ENCODE results near the gene MSL3B.

MSL3B gene

GRCh38 chr2:233818639-233819621, 49.3 kb downstream of the MSL3B start:
- DNase-seq (ENCODE audit: low spot score in 2 of 2) = no peak
- H3K27me3 ChIP-seq = no peaks in the 10 kb centered on the region
- no peaks in the 10 kb centered on the region for H3K36me3 ChIP-seq
- no peak for TF ChIP-seq CTCF (IDR thresholded peaks at IDR 0.05)
- H3K4me3 ChIP-seq = no peak overlapping the region
- H3K27ac ChIP-seq = no peak overlapping the region
- intact Hi-C loops (cut with DNase I) = no loop called here
- H3K9me3 ChIP-seq = no peaks in the 10 kb centered on the region
- H3K4me1 ChIP-seq = no peaks in the 10 kb centered on the region

- Histone ChIP-seq H3K4me3 (no peak overlapping the region), H3K4me1 (no peaks in the 10 kb centered on the region), H3K9me3 (no peaks in the 10 kb centered on the region), H3K27ac (no peak overlapping the region), H3K27me3 (no peaks in the 10 kb centered on the region), H3K36me3 (no peaks in the 10 kb centered on the region)
- peak in 1 of 2 donors; percentile 56 for DNase-seq (ENCODE audit: low spot score in 2 of 2)
- intact Hi-C loops (cut with DNase I) = no loop called here
- TF ChIP-seq CTCF (IDR thresholded peaks at IDR 0.05) = no peak
Measured at GRCh38 chr2:233817995-233818638, 50.1 kb downstream of the MSL3B start.

GRCh38 chr2:233817361-233817911, 50.8 kb downstream of the MSL3B start:
- Histone ChIP-seq H3K9me3 (no peaks in the 10 kb centered on the region), H3K4me3 (no peak overlapping the region), H3K27me3 (no peaks in the 10 kb centered on the region), H3K4me1 (no peaks in the 10 kb centered on the region), H3K36me3 (no peaks in the 10 kb centered on the region), H3K27ac (no peak overlapping the region)
- intact Hi-C loops (cut with DNase I) = no loop called here
- peak in 1 of 2 donors; percentile 51 for DNase-seq (ENCODE audit: low spot score in 2 of 2)
- no peak for TF ChIP-seq CTCF (IDR thresholded peaks at IDR 0.05)

- intact Hi-C loops (cut with DNase I) = no loop called here
Measured at GRCh38 chr2:233816771-233817170, 51.4 kb downstream of the MSL3B start.

GRCh38 chr2:233816334-233816733, 51.9 kb downstream of the MSL3B start:
- TF ChIP-seq CTCF (IDR thresholded peaks at IDR 0.05) = no peak
- Histone ChIP-seq H3K27me3 (no peaks in the 10 kb centered on the region), H3K36me3 (no peaks in the 10 kb centered on the region), H3K4me3 (no peak overlapping the region), H3K27ac (no peak overlapping the region), H3K9me3 (no peaks in the 10 kb centered on the region), H3K4me1 (no peaks in the 10 kb centered on the region)
- intact Hi-C loops (cut with DNase I) = no loop called here
- DNase-seq (ENCODE audit: low spot score in 2 of 2) = no peak

More at GRCh38 chr2:233816771-233817170, 51.4 kb downstream of the MSL3B start:
- Histone ChIP-seq H3K4me1 (no peaks in the 10 kb centered on the region), H3K4me3 (no peak overlapping the region), H3K27me3 (no peaks in the 10 kb centered on the region), H3K36me3 (no peaks in the 10 kb centered on the region), H3K27ac (no peak overlapping the region), H3K9me3 (no peaks in the 10 kb centered on the region)
- TF ChIP-seq CTCF (IDR thresholded peaks at IDR 0.05) = no peak
- DNase-seq (ENCODE audit: low spot score in 2 of 2) = no peak

All from ascending aorta (tissue), 2 donors.